ENCODE data around the gene CLCA4.
"Not testable (repeated sequence)": the region's sequence is repeated elsewhere in the genome, so short reads cannot be mapped to it uniquely, and the experiment has no call there.

CLCA4 gene

DNA sequence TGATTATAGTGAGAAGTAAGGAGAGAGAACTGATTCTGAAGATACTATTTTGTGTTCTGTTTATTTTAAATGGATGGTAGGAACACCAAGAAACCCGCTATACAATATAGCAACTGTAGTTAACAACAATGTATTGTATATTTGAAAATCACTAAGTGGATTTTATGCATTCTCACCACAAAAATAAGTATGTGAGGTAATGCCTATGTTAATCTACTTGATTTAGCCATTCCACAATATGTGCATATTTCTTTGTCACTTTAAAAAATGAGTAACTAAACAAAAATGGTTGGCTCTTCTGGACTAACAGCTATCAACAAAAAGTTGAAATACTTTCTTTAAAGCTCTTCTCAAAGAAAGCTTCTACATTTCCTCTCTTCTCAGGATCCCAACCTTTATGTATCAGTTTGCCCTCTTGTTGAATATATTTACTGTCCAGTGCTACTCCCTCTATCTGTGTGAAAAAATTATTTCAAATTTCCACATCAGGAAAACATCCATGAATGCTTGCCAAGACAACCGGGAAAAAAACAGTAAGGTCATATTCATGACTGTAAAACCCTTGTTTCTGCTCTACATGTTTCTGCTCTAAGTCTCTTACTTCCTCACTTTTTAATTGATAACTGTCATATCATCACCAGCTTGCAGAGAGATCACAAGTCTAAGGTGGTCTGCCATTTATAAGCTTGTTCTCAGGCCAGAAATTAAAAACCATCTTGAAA, 27.0 kb downstream of the CLCA4 start:
- 89% methylated on average over 1 of the region's 2 CpGs for WGBS
- Histone ChIP-seq H3K27ac (ENCODE audit: low read depth, low read length) (no peak overlapping the region), H3K9ac (ENCODE audit: low read depth, low read length) (no peak overlapping the region), H3K4me1 (ENCODE audit: insufficient read depth, low read length) (no peaks in the 10 kb centered on the region), H3K4me3 (ENCODE audit: low read length) (no peak overlapping the region), H3K27me3 (ENCODE audit: insufficient read depth, low read length) (no peaks in the 10 kb centered on the region), H3K9me3 (ENCODE audit: insufficient read depth, low read depth, low read length) (no peaks in the 10 kb centered on the region), H3K36me3 (ENCODE audit: insufficient read depth, low read length) (no peaks in the 10 kb centered on the region)

DNA sequence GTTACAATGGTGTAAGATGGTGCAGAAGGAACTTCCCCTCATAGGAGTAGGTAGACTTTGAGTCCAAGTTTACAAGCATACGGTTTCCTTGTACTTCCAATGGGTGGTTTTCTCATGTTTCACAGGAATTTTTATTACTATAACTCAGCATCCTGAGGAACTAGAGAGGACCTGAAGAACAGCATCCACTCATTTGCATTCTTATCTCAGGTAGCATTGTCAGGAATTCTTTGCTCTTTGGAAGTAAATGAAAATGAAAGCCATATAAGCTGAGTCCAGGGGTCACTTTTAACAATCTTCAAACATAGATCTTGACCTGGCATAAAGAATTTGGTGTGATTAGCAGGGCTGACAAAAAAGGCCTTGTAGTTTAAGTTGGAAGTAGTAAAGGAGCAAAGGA, 34.4 kb downstream of the CLCA4 start:
- Histone ChIP-seq H3K9ac (ENCODE audit: low read depth, low read length) (no peak overlapping the region), H3K4me1 (ENCODE audit: insufficient read depth, low read length) (no peaks in the 10 kb centered on the region), H3K27me3 (ENCODE audit: insufficient read depth, low read length) (no peaks in the 10 kb centered on the region), H3K9me3 (ENCODE audit: insufficient read depth, low read depth, low read length) (no peaks in the 10 kb centered on the region), H3K36me3 (ENCODE audit: insufficient read depth, low read length) (no peaks in the 10 kb centered on the region), H3K4me3 (ENCODE audit: low read length) (no peak overlapping the region), H3K27ac (ENCODE audit: low read depth, low read length) (no peak overlapping the region)
- WGBS, result 100% methylated on average over 1 of the region's 1 CpG

DNA sequence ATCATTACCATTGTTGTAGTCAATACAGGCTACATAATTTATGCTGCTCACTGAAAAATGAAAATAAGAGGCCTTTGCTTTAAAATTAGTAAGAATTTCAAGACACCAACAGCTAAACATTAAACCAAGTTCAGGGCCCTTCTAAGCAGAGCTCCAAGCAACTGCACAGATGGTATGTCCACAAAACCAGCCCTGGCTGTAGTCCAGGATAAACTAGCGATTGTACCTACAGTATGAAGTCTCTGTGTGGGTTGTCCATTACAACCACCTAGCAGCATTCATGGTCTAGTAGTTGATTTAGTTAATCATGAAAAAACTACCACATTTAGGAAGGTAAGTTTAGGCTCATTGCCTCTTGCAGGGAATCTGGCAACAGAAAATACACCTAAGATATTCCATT, 35.3 kb downstream of the CLCA4 start:
- 100% methylated on average over 1 of the region's 1 CpG for WGBS
- no peaks in the 10 kb centered on the region for H3K36me3 ChIP-seq (ENCODE audit: insufficient read depth, low read length)
- H3K9ac ChIP-seq (ENCODE audit: low read depth, low read length), result no peak overlapping the region
- H3K27ac ChIP-seq (ENCODE audit: low read depth, low read length), result no peak overlapping the region
- no peaks in the 10 kb centered on the region for H3K27me3 ChIP-seq (ENCODE audit: insufficient read depth, low read length)
- H3K4me1 ChIP-seq (ENCODE audit: insufficient read depth, low read length), result no peaks in the 10 kb centered on the region
- no peak overlapping the region for H3K4me3 ChIP-seq (ENCODE audit: low read length)
- no peaks in the 10 kb centered on the region for H3K9me3 ChIP-seq (ENCODE audit: insufficient read depth, low read depth, low read length)

DNA sequence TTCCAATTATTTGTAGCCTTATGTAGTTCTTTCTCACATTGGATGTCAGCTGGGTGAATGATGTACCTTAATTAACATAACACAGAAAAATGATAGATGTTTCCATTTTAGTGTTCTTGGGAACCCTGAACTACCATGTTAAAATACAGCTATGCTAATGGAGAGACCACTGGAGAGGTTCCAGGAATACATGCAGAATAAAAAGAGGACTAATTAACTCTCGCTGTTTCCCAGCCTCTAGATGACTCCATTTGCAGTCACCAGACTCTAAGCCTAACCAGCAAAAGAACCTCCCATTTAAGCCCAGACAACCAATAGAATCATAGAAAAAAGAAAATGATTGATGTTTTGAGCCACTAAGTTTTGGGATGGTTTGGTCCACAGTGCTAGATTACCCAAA, 36.2 kb downstream of the CLCA4 start:
- no peak overlapping the region for H3K4me3 ChIP-seq (ENCODE audit: low read length)
- no peaks in the 10 kb centered on the region for H3K36me3 ChIP-seq (ENCODE audit: insufficient read depth, low read length)
- WGBS, result 88% methylated on average over 1 of the region's 1 CpG
- H3K9me3 ChIP-seq (ENCODE audit: insufficient read depth, low read depth, low read length), result no peaks in the 10 kb centered on the region
- no peak overlapping the region for H3K27ac ChIP-seq (ENCODE audit: low read depth, low read length)
- no peaks in the 10 kb centered on the region for H3K27me3 ChIP-seq (ENCODE audit: insufficient read depth, low read length)
- no peaks in the 10 kb centered on the region for H3K4me1 ChIP-seq (ENCODE audit: insufficient read depth, low read length)
- H3K9ac ChIP-seq (ENCODE audit: low read depth, low read length), result no peak overlapping the region

DNA sequence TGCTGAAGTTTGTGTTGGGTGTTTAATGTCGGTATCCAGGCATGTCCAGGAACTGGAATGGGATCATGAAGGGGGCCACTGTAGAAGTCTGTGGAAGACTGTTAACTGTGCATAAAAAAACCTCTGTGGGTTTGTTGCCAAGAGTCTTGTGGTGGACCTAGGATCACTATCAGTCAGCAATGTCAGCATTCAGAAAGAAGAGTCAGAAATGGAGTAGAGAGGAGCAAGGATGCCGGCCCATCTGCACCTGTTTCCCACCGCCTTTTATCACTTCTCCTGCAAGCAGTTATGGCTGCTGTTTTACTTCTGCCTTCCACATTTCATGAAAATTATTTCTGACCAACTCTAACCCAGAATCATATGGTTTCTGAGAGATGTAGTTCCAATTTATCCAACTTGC, 36.7 kb downstream of the CLCA4 start:
- H3K9me3 ChIP-seq (ENCODE audit: insufficient read depth, low read depth, low read length), result no peaks in the 10 kb centered on the region
- H3K4me3 ChIP-seq (ENCODE audit: low read length), result no peak overlapping the region
- H3K36me3 ChIP-seq (ENCODE audit: insufficient read depth, low read length), result no peaks in the 10 kb centered on the region
- H3K27me3 ChIP-seq (ENCODE audit: insufficient read depth, low read length), result no peaks in the 10 kb centered on the region
- H3K27ac ChIP-seq (ENCODE audit: low read depth, low read length), result no peak overlapping the region
- H3K9ac ChIP-seq (ENCODE audit: low read depth, low read length), result no peak overlapping the region
- 93% methylated on average over 3 of the region's 3 CpGs for WGBS
- H3K4me1 ChIP-seq (ENCODE audit: insufficient read depth, low read length), result no peaks in the 10 kb centered on the region

DNA sequence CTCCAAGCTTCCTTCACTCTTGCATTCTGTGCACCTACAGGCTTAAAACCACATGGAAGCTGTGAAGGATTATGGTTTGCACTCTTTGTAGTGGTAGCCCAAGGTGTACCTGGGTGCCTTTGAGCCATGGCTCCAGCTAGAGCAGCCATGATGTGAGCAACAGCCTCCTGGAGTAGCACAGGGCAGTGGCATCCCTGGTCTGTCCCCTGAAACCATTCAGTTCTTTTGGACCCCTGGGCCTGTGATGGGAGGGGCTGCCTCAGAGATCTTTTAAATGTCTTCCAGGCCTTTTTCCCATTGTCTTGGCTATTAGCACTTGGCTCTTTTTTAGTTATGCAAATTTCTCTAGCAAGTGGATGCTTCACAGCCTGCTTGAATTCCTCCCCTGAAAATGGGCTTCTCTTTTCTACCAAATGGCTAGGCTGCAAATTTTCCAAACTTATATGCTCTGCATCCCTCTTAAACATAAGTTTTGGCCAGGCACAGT, 47.4 kb downstream of the CLCA4 start:
- H3K27me3 ChIP-seq (ENCODE audit: insufficient read depth, low read length), result no peaks in the 10 kb centered on the region
- no peak overlapping the region for H3K9ac ChIP-seq (ENCODE audit: low read depth, low read length)
- no peaks in the 10 kb centered on the region for H3K36me3 ChIP-seq (ENCODE audit: insufficient read depth, low read length)
- no peak overlapping the region; the same call in 1 of the 2 replicates for H3K27ac ChIP-seq (ENCODE audit: low read depth, low read length)
- no peak overlapping the region for H3K4me3 ChIP-seq (ENCODE audit: low read length)
- H3K9me3 ChIP-seq (ENCODE audit: insufficient read depth, low read depth, low read length), result peaks cover 20% of the 10 kb centered on the region
- H3K4me1 ChIP-seq (ENCODE audit: insufficient read depth, low read length), result no peaks in the 10 kb centered on the region

DNA sequence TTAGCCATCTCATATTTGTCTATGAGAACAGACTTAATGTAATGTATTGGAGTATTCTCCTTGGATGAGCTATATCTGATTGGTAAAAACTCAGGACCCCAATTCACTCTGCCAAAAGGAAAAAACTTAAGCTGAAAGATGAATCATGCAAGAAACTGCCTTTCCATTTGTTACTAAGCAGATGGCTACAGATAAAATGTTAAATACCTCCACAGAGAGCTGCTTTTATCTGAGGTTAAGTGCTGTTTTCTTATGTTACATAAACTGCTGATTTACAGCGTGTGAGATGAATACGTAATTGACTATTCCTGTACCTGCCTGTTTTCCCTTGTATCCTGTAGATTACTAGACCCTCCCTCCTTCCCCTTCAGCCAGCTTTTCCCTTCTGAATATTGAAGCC, 49.3 kb downstream of the CLCA4 start:
- no peak overlapping the region for H3K4me3 ChIP-seq (ENCODE audit: low read length)
- no peak overlapping the region for H3K9ac ChIP-seq (ENCODE audit: low read depth, low read length)
- H3K36me3 ChIP-seq (ENCODE audit: insufficient read depth, low read length), result no peaks in the 10 kb centered on the region
- H3K4me1 ChIP-seq (ENCODE audit: insufficient read depth, low read length), result no peaks in the 10 kb centered on the region
- H3K27ac ChIP-seq (ENCODE audit: low read depth, low read length), result no peak overlapping the region
- H3K27me3 ChIP-seq (ENCODE audit: insufficient read depth, low read length), result no peaks in the 10 kb centered on the region
- 91% methylated on average over 2 of the region's 2 CpGs for WGBS
- peaks cover 20% of the 10 kb centered on the region for H3K9me3 ChIP-seq (ENCODE audit: insufficient read depth, low read depth, low read length)

DNA sequence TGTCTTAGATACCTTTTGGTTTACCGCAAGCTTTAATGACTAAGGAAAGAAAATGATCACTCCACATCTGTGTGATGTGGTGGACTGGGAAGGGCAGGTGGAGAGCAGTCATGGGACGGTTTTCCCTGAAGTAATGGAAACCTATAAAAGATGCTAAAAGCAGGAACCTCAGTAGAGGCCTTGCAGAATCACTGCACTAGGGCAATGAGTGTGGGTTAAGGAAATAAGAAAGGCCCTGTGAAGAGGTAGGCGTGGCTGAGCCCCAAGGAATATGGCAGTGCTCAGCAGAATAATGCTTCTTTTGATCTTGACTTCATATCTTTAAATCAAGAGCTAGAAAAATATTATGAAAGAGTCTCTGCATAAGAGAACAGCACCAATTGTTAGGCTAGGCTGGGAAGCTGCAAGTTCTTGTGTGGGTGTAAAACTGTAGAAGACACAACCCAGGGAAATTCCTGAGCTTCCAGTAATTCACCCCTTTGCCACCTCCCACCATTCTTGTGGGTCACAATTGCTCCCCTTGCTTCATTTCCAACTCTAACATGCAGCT, 49.9 kb downstream of the CLCA4 start:
- no peaks in the 10 kb centered on the region for H3K4me1 ChIP-seq (ENCODE audit: insufficient read depth, low read length)
- H3K4me3 ChIP-seq (ENCODE audit: low read length), result no peak overlapping the region
- peaks cover 20% of the 10 kb centered on the region for H3K9me3 ChIP-seq (ENCODE audit: insufficient read depth, low read depth, low read length)
- H3K27me3 ChIP-seq (ENCODE audit: insufficient read depth, low read length), result no peaks in the 10 kb centered on the region
- WGBS, result 95% methylated on average over 3 of the region's 3 CpGs
- H3K27ac ChIP-seq (ENCODE audit: low read depth, low read length), result no peak overlapping the region
- H3K36me3 ChIP-seq (ENCODE audit: insufficient read depth, low read length), result no peaks in the 10 kb centered on the region
- H3K9ac ChIP-seq (ENCODE audit: low read depth, low read length), result no peak overlapping the region

DNA sequence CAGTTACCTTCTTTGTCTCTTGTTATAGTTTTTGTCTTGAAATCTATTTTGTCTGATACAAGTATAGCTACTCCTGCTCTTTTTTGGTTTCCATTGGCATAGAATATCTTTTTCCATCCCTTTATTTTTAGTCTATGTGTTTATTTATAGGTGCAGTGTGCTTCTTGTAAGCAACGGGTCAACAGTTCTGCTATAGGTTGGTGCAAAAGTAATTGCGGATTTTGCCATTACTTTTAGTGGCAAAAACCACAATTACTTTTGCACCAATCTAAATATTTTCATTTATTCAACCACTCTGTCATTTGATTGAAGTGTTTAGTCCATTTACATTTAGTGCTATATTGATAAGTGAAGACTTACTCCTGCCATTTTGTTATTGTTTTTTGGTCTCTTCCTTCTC, 59.2 kb downstream of the CLCA4 start:
- H3K4me3 ChIP-seq (ENCODE audit: low read length); H3K36me3 ChIP-seq (ENCODE audit: insufficient read depth, low read length); H3K9me3 ChIP-seq (ENCODE audit: insufficient read depth, low read depth, low read length); H3K4me1 ChIP-seq (ENCODE audit: insufficient read depth, low read length); H3K9ac ChIP-seq (ENCODE audit: low read depth, low read length); H3K27me3 ChIP-seq (ENCODE audit: insufficient read depth, low read length); H3K27ac ChIP-seq (ENCODE audit: low read depth, low read length): not testable (repeated sequence)
- 100% methylated on average over 2 of the region's 2 CpGs for WGBS

DNA sequence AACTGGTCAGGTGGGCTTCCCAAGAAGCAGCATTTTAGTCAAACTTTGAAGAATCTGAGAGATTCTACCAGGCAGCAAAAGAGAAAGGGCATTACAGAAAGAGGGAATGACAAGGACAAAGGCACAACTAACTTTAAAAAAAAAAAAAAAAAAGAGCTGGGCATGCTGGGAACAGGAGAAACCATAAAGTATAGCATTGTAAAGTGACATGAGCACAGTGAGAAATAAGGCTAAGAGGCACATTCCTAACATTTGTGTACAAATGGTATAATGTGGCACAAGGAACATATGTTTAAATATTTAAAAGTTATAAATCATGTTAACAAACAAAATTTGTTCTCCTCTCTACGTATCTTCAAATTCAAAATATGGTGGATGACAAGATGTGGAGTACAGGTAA, 69.6 kb downstream of the CLCA4 start:
- no peak overlapping the region for H3K9ac ChIP-seq (ENCODE audit: low read depth, low read length)
- H3K4me3 ChIP-seq (ENCODE audit: low read length), result no peak overlapping the region
- no peak overlapping the region for H3K27ac ChIP-seq (ENCODE audit: low read depth, low read length)
- peaks cover 17% of the 10 kb centered on the region for H3K9me3 ChIP-seq (ENCODE audit: insufficient read depth, low read depth, low read length)
- no peaks in the 10 kb centered on the region for H3K36me3 ChIP-seq (ENCODE audit: insufficient read depth, low read length)
- no CpG with 5 or more reads among the region's 1 CpG for WGBS
- H3K4me1 ChIP-seq (ENCODE audit: insufficient read depth, low read length), result no peaks in the 10 kb centered on the region
- H3K27me3 ChIP-seq (ENCODE audit: insufficient read depth, low read length), result no peaks in the 10 kb centered on the region

DNA sequence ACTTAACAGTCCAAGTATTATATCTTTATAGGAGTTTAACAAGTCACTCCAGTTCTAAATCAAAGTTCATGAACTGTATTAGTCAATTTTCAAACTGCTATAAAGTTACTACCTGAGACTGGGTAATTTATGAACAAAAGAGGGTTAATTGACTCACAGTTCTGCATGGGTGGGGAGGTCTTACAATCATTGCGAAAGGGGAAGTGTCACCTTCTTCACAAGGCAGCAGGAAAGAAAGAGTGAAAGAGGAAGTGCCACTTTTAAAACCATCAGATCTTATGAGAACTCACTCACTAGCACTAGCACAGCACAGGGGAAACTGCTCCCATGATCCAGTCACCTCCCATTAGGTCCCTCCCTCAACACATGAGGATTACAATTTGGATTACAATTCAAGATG, 70.0 kb downstream of the CLCA4 start:
- no peaks in the 10 kb centered on the region for H3K27me3 ChIP-seq (ENCODE audit: insufficient read depth, low read length)
- peaks cover 17% of the 10 kb centered on the region for H3K9me3 ChIP-seq (ENCODE audit: insufficient read depth, low read depth, low read length)
- no peak overlapping the region for H3K4me3 ChIP-seq (ENCODE audit: low read length)
- H3K9ac ChIP-seq (ENCODE audit: low read depth, low read length), result no peak overlapping the region
- 80% methylated on average over 1 of the region's 1 CpG for WGBS
- H3K4me1 ChIP-seq (ENCODE audit: insufficient read depth, low read length), result no peaks in the 10 kb centered on the region
- H3K36me3 ChIP-seq (ENCODE audit: insufficient read depth, low read length), result no peaks in the 10 kb centered on the region
- H3K27ac ChIP-seq (ENCODE audit: low read depth, low read length), result no peak overlapping the region

DNA sequence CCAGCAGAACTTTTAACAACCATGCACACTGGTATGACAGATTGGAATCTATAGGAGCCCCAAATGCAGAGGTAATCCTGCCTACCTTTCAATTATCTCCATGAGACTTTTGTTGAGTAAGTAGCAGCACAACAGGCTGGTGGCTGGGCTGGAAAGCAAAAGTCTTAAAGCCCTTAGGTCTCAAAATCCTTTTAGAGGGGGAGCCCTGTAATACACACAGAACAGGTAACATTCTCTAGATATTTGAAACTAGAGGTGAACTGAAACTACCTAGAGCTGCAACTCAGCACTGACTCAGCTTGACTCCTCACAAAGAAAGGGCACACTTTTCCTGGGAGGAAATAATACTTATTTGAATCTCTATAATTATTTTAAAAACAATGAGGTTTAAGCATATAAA, 71.5 kb downstream of the CLCA4 start:
- H3K4me1 ChIP-seq (ENCODE audit: insufficient read depth, low read length), result no peaks in the 10 kb centered on the region
- H3K4me3 ChIP-seq (ENCODE audit: low read length), result no peak overlapping the region
- H3K9ac ChIP-seq (ENCODE audit: low read depth, low read length), result no peak overlapping the region
- H3K27me3 ChIP-seq (ENCODE audit: insufficient read depth, low read length), result no peaks in the 10 kb centered on the region
- no peaks in the 10 kb centered on the region for H3K36me3 ChIP-seq (ENCODE audit: insufficient read depth, low read length)
- H3K9me3 ChIP-seq (ENCODE audit: insufficient read depth, low read depth, low read length), result peaks cover 17% of the 10 kb centered on the region
- H3K27ac ChIP-seq (ENCODE audit: low read depth, low read length), result no peak overlapping the region

Measured in HUES64 (cell line).